CD4-positive, alpha-beta memory T cell (primary cell): ENCODE measurements around the gene TAF8. TPM values are rescaled to one million over a fixed set of nuclear protein-coding genes. Genes with fewer than 3 reads are reported as not detected.

Source experiments
- CTCF ChIA-PET: fragments of 350-600 bp; sonication (Branson Sonifier 250); formaldehyde crosslinking; loops from one replicate; lab custom pipeline; 2021; ENCODE audit warnings: inconsistent platforms; ENCODE audit not compliant: partially characterized antibody; lab: Charles Lee
- POLR2A ChIA-PET: fragments of 350-600 bp; sonication (Branson Sonifier 250); formaldehyde crosslinking; loops from one replicate; lab custom pipeline; 2021; ENCODE audit not compliant: partially characterized antibody; lab: Charles Lee
- DNase-seq, 5 donors: peaks; one replicate each; pipeline versions ENCODE4 v3.0.0 to v3.0.0-alpha.2; 2020 to 2022; ENCODE audit warnings: mixed read lengths in 1 of 5
- H3K27ac ChIP-seq: one replicate; pipeline ENCODE4 v1.7.0; 2013; ENCODE audit warnings: low read depth, low read length
- H3K27me3 ChIP-seq: 2 replicates; pipeline ENCODE4 v1.7.0; 2013; ENCODE audit warnings: mild to moderate bottlenecking, low read length, moderate library complexity; ENCODE audit not compliant: insufficient read depth
- H3K36me3 ChIP-seq: 2 replicates; pipeline ENCODE4 v1.7.0; 2013; ENCODE audit warnings: mild to moderate bottlenecking, low read length, moderate library complexity; ENCODE audit not compliant: insufficient read depth
- H3K4me1 ChIP-seq: 2 replicates; pipeline ENCODE4 v1.7.0; 2013; ENCODE audit warnings: mild to moderate bottlenecking, low read length, moderate library complexity; ENCODE audit not compliant: insufficient read depth
- H3K4me3 ChIP-seq, 2 donors: one replicate each; pipeline ENCODE4 v1.7.0; 2013; ENCODE audit warnings: low read length in 2 of 2, mild to moderate bottlenecking in 1 of 2
- H3K9me3 ChIP-seq, 2 donors: one replicate each; pipeline ENCODE4 v1.7.0; 2013; ENCODE audit warnings: low read length in 2 of 2, control low read depth in 1 of 2; ENCODE audit not compliant: control insufficient read depth in 1 of 2
- H3K27ac Mint-ChIP-seq, 7 donors: one replicate each; pipeline ENCODE4 v1.8.0; 2020 to 2021; ENCODE audit warnings: mixed read lengths in 7 of 7, mild to moderate bottlenecking in 6 of 7, inconsistent platforms in 3 of 7, moderate library complexity in 3 of 7
- H3K27me3 Mint-ChIP-seq, 2 donors: one replicate each; pipeline ENCODE4 v1.8.0; 2020 to 2021; ENCODE audit warnings: mixed read lengths in 2 of 2
- H3K36me3 Mint-ChIP-seq, 2 donors: one replicate each; pipeline ENCODE4 v1.8.0; 2020 to 2021; ENCODE audit warnings: mixed read lengths in 2 of 2, inconsistent platforms in 1 of 2, mild to moderate bottlenecking in 1 of 2
- H3K4me1 Mint-ChIP-seq, 4 donors: one replicate each; pipeline ENCODE4 v1.8.0; 2020 to 2021; ENCODE audit warnings: mixed read lengths in 4 of 4, mild to moderate bottlenecking in 1 of 4
- H3K4me3 Mint-ChIP-seq, 8 donors: one replicate each; pipeline ENCODE4 v1.8.0; 2020 to 2021; ENCODE audit warnings: mixed read lengths in 8 of 8, mild to moderate bottlenecking in 7 of 8, moderate library complexity in 6 of 8, inconsistent platforms in 3 of 8
- H3K9me3 Mint-ChIP-seq, 8 donors: one replicate each; pipeline ENCODE4 v1.8.0; 2020 to 2021; ENCODE audit warnings: mixed read lengths in 8 of 8, mild to moderate bottlenecking in 5 of 8, inconsistent platforms in 3 of 8, moderate library complexity in 1 of 8
- intact Hi-C: fragments of 100-400 bp; cut with micrococcal nuclease; formaldehyde crosslinking; loops from one replicate; pipeline ENCODE4 v1.15.1; 2023
- polyA plus RNA-seq, 2 donors: library from polyadenylated mRNA; unstranded; fragments of 300-500 nt; fragmentation: Illumina TruSeq; gene quantifications; one replicate each; pipeline ENCODE4 v1.2.3, GENCODE V29; 2021
- total RNA-seq, 2 experiments: library from RNA; stranded (reverse); gene quantifications; one replicate each; pipeline ENCODE4 v1.2.3, GENCODE V29; 2021

The TAF8 gene
- total and polyA plus RNA-seq, 4 experiments from 2014 or later: 10.3 to 40.9 (median 29.2) TPM

DNA sequence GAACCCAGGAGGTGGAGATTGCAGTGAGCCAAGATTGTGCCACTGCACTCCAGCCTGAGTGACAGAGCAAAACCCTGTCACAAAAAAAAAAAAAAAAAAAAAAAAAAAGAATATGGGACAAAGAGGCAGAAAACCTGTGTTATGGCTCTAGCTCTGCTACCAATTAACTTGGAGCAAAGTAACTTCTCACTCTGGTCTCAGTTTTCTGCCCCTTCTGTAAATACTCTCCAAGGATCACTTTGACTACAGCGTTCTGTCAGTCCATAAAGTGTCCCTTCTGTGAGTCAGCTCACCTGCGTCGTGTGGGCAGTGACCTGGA, 67.5 kb downstream of the TAF8 start:
- DNase-seq: no peak
- Histone ChIP-seq H3K27ac (no peak overlapping the region), H3K36me3 (no peaks in the 10 kb centered on the region), H3K4me3 (no peak overlapping the region), H3K9me3 (no peaks in the 10 kb centered on the region), H3K27me3 (no peaks in the 10 kb centered on the region), H3K4me1 (no peaks in the 10 kb centered on the region)
- intact Hi-C loops: no loop called here
- Mint-ChIP-seq H3K27ac (no peak overlapping the region), H3K4me3 (no peak overlapping the region), H3K4me1 (no peaks in the 10 kb centered on the region), H3K36me3 (no peaks in the 10 kb centered on the region), H3K9me3 (no peaks in the 10 kb centered on the region), H3K27me3 (peaks cover 5 to 8% of the 10 kb centered on the region in 2 donors)
- CTCF ChIA-PET: interaction anchor here (1.2 kb wide), 1 partner anchor 14 kb away, joined by 3 read pairs; no protein-coding TSS in a partner anchor
- POLR2A ChIA-PET: no interaction called here

DNA sequence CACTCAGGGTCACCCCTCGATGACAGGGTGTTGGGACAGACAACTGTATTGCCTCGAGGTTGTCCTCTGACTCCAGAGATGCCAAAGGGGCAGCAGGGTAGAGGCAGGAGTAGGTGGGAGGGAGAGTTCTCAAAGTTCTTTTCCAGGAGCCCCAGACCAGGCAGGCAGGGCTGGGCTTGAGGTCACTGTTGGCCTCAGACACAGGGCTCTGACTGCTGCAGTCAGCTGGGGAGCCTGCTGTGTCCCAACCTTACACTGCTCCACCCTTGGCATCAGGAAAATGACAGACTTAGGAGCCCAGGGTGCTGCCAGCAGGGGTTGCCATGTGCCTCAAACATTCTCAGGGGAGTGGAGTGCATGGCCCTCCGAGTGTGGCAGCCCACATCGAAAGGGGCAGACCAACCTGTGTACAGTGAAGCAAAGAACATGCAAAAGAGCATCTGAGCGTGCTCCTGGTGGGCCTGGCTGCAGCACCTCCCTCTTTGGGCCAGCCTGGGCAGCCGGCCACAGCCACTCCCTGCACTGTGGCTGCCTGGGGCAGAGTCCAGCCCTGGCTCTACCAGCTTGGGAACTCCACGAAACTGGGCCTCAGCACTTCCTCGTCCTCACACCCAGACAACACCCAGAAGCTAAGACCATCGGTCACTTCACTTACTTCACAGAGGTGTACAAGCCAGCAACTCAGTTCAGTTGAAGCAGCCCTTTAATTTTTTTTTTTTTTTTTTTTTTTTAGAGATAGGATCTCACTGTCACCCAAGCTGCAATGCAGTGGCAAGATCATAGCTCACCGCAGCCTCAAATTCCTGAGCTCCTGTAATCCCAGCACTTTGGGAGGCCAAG, 68.1 kb downstream of the TAF8 start:
- H3K4me3 Mint-ChIP-seq: no peak overlapping the region
- no peaks in the 10 kb centered on the region for H3K4me1 Mint-ChIP-seq
- H3K4me3 ChIP-seq: no peak overlapping the region
- H3K9me3 ChIP-seq: no peaks in the 10 kb centered on the region
- intact Hi-C loops: no loop called here
- no peaks in the 10 kb centered on the region for H3K36me3 Mint-ChIP-seq
- H3K27ac Mint-ChIP-seq: no peak overlapping the region
- CTCF ChIA-PET: interaction anchor here (0.7 to 1.3 kb wide), 3 partner anchors 14 to 429 kb away, joined by 3 to 4 read pairs (median 4); no protein-coding TSS in a partner anchor
- no peaks in the 10 kb centered on the region for H3K27me3 ChIP-seq
- H3K36me3 ChIP-seq: no peaks in the 10 kb centered on the region
- no peak overlapping the region for H3K27ac ChIP-seq
- no peaks in the 10 kb centered on the region for H3K4me1 ChIP-seq
- POLR2A ChIA-PET: no interaction called here
- no peaks in the 10 kb centered on the region for H3K9me3 Mint-ChIP-seq
- H3K27me3 Mint-ChIP-seq: peaks cover 5 to 8% of the 10 kb centered on the region in 2 donors
- DNase-seq: no peak

DNA sequence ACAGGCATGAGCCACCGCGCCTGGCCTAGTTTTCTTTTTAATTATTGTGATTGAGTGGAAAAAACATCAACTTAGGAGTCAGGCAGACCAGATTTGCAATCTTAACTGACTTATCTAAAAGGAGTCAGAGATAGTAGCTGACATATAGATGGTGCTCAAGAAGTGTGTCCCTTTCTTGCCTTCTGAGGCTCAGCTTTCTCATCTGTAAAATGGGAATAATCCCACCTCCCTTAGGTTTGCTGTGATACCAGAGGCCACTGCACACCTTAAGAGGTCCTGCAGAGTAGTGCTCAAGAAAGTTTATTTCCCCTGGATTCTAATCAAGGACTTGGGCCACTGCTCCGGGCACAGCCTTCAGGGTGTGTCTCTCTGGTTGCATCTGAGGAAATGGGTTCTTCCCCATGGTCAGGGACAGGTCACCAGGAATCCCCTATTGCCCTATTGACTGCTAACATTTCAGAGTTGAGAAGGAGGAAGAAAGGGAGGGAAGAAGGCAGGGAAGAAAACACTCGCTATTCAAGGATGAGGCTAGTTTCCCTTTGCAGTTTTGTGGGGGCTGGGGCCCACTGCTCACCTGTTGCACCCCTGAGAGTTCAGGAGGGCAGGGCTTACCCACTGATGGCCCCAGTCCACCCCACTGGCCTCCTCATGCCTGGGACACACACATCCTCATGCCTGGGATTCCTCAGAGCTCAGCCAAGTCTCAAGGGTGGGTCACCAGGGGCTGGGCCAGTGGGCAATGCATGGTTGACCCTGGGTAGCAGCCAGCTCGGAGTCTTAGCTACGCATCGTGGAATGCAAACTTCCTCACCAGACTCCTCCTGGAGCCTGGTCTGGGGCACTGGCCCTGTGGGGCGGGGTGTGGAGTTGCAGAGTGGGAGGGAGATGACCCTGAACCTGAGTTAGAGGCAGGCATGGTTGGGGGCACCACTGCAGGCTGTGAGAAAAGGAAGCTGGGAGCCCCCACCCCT, 70.9 kb downstream of the TAF8 start:
- no peaks in the 10 kb centered on the region for H3K36me3 ChIP-seq
- H3K4me3 Mint-ChIP-seq: no peak overlapping the region
- H3K4me1 Mint-ChIP-seq: no peaks in the 10 kb centered on the region
- H3K9me3 Mint-ChIP-seq: no peaks in the 10 kb centered on the region
- H3K27me3 Mint-ChIP-seq: peaks cover 1 to 8% of the 10 kb centered on the region in 2 donors
- H3K9me3 ChIP-seq: no peaks in the 10 kb centered on the region
- ChIA-PET CTCF (interaction anchor here (1.1 to 4.0 kb wide), 2 partner anchors 17 to 426 kb away, joined by 3 to 19 read pairs; no protein-coding TSS in a partner anchor), POLR2A (no interaction called here)
- no peaks in the 10 kb centered on the region for H3K4me1 ChIP-seq
- intact Hi-C loops: no loop called here
- H3K27ac ChIP-seq: no peak overlapping the region
- H3K4me3 ChIP-seq: no peak overlapping the region
- H3K27me3 ChIP-seq: no peaks in the 10 kb centered on the region
- no peaks in the 10 kb centered on the region for H3K36me3 Mint-ChIP-seq
- DNase-seq: no peak
- H3K27ac Mint-ChIP-seq: no peak overlapping the region

DNA sequence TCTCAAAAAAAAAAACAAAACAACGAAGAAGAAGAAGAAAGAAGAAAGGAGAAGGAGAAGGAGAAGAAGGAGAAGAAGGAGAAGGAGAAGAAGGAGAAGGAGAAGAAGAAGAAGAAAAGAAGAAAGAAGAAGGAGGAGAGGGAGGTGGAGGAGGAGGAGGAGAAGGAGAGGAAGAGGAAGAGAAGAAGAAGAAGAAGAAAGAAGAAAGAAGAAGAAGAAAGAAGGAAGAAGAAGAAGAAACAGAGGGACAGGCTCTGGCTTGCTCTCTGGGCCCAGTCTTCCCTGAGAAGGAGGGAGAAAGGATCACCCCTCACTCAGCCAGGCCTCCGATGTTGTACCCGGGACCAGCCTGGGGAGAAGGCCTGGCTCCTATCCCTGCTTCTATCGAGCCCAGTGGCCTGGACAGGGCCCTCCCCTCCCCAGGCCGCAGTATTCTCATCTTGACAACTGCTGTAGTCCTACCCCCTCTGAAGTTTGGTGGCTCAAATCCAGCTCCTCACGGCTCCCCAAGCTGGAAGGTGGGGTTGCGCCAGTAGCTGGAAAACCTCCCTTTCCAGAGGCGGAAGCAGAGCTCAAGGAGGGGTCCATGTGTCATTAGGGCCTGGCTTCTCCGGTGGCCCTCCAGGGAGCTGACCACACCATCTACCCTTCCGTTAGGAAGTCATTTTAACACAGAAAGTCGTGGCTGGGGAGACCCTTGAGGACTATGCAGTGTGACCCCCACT, 73.2 kb downstream of the TAF8 start:
- ChIA-PET POLR2A (no interaction called here), CTCF (interaction anchor here (4.0 kb wide), 1 partner anchor 20 kb away, joined by 19 read pairs; no protein-coding TSS in a partner anchor)
- H3K4me3 Mint-ChIP-seq: no peak overlapping the region
- H3K4me1 Mint-ChIP-seq: no peaks in the 10 kb centered on the region
- no peak overlapping the region for H3K27ac Mint-ChIP-seq
- H3K27me3 Mint-ChIP-seq: no peaks in the 10 kb centered on the region
- DNase-seq: no peak
- Histone ChIP-seq H3K9me3 (no peaks in the 10 kb centered on the region), H3K27me3 (no peaks in the 10 kb centered on the region), H3K4me3 (no peak overlapping the region), H3K4me1 (no peaks in the 10 kb centered on the region), H3K36me3 (no peaks in the 10 kb centered on the region), H3K27ac (no peak overlapping the region)
- H3K9me3 Mint-ChIP-seq: no peaks in the 10 kb centered on the region
- intact Hi-C loops: no loop called here
- H3K36me3 Mint-ChIP-seq: no peaks in the 10 kb centered on the region

DNA sequence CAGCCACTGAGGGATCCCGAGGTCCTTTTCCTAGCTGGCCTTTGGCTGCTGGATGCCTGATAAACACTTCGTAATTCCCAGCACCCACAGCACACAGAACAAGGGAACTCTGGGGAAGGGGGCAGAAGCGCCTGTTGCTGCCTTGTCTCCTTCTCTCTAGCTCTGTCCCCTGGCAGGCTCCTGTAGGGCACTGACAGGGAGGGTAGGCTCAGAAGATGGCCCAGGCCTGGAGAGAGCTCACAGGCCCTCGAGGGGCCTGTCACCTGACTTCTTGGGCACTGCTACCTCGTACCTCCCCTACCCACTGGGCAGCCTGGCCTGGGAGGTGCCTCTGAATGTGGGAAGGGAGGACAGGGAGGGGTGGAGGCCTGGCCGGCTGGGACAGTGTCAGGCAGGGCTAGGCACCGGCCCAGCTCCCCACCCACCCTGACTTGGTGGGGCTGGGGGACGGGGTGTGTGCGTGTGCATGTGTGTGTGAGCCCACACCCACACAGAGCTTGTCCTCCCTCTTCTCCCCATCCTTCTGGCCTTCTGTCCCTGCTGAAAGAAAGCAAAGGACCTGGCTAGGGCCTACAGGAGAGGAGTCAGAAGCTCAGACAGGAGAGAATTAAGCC, 74.0 kb downstream of the TAF8 start:
- CTCF ChIA-PET: interaction anchor here (4.0 kb wide), 1 partner anchor 21 kb away, joined by 19 read pairs; no protein-coding TSS in a partner anchor
- intact Hi-C loops: no loop called here
- Histone ChIP-seq H3K27me3 (no peaks in the 10 kb centered on the region), H3K9me3 (no peaks in the 10 kb centered on the region), H3K36me3 (no peaks in the 10 kb centered on the region), H3K27ac (no peak overlapping the region), H3K4me1 (no peaks in the 10 kb centered on the region), H3K4me3 (no peak overlapping the region)
- H3K9me3 Mint-ChIP-seq: no peaks in the 10 kb centered on the region
- H3K27ac Mint-ChIP-seq: no peak overlapping the region
- H3K27me3 Mint-ChIP-seq: no peaks in the 10 kb centered on the region
- H3K4me1 Mint-ChIP-seq: no peaks in the 10 kb centered on the region
- H3K36me3 Mint-ChIP-seq: no peaks in the 10 kb centered on the region
- no peak overlapping the region for H3K4me3 Mint-ChIP-seq
- POLR2A ChIA-PET: no interaction called here
- DNase-seq: no peak

DNA sequence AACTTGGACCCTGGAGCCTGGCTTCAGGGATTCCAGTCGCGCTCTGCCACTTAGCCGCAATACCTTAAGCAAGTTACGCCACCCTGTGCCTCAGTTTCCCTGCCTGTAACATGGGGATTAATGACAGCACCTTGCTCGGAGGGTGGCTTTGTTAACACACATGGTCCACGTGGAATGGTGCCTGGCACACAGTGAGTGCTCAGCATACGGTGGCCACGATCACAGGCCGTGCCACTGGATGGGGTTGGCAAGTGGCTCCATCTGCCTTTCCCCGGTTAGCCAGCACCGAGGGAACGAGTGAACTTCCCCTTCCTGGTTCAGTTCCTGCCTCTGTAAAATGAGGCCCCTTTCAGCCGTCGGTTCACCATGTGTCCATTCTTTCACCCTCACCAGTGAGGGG, 74.9 kb downstream of the TAF8 start:
- no peaks in the 10 kb centered on the region for H3K4me1 Mint-ChIP-seq
- no peak for DNase-seq
- intact Hi-C loops: no loop called here
- H3K4me3 Mint-ChIP-seq: no peak overlapping the region
- no peak overlapping the region for H3K4me3 ChIP-seq
- no peaks in the 10 kb centered on the region for H3K9me3 ChIP-seq
- no peaks in the 10 kb centered on the region for H3K36me3 ChIP-seq
- ChIA-PET POLR2A (no interaction called here), CTCF (no interaction called here)
- H3K27ac ChIP-seq: no peak overlapping the region
- H3K4me1 ChIP-seq: no peaks in the 10 kb centered on the region
- H3K9me3 Mint-ChIP-seq: no peaks in the 10 kb centered on the region
- H3K27ac Mint-ChIP-seq: no peak overlapping the region
- H3K27me3 Mint-ChIP-seq: no peaks in the 10 kb centered on the region
- no peaks in the 10 kb centered on the region for H3K36me3 Mint-ChIP-seq
- H3K27me3 ChIP-seq: no peaks in the 10 kb centered on the region
